Left lung (tissue), 10 donors: ENCODE measurements around the gene RAPGEF5. TPM values are rescaled to one million over a fixed set of nuclear protein-coding genes. Genes with fewer than 3 reads are reported as not detected.

ENCODE experiments used
- ATAC-seq: fragments of 200-7000 bp; cut with Tn5 transposase; one replicate; pipeline ENCODE4 v1.9.1; 2020; ENCODE audit warnings: moderate library complexity
- DNase-seq, 4 donors: peaks; one replicate each; pipeline ENCODE4 v3.0.0-alpha.2; 2013 to 2020
- H3K27ac ChIP-seq, 2 donors: fragments of 200-600 bp; sonication (generic) in 1 of 2; one replicate each; pipeline versions ENCODE4 v1.5.0 to v1.8.0; 2020 to 2021
- H3K27me3 ChIP-seq, 2 donors: fragments of 200-600 bp; sonication (generic) in 1 of 2; one replicate each; pipeline versions ENCODE4 v1.5.0 to v1.8.0; 2020 to 2021
- H3K36me3 ChIP-seq, 2 donors: fragments of 200-600 bp; sonication (generic) in 1 of 2; one replicate each; pipeline versions ENCODE4 v1.5.0 to v1.8.0; 2020 to 2021
- H3K4me1 ChIP-seq, 2 donors: fragments of 200-600 bp; one replicate each; pipeline ENCODE4 v1.8.0; 2021
- H3K4me3 ChIP-seq, 2 donors: fragments of 200-600 bp; sonication (generic) in 1 of 2; one replicate each; pipeline versions ENCODE4 v1.5.0 to v1.8.0; 2020 to 2021; ENCODE audit warnings: mild to moderate bottlenecking in 1 of 2
- H3K9me3 ChIP-seq, 2 donors: fragments of 200-600 bp; sonication (generic) in 1 of 2; one replicate each; pipeline versions ENCODE4 v1.5.0 to v1.8.0; 2020 to 2021
- CTCF ChIP-seq, 2 donors: fragments of 200-600 bp; sonication (generic) in 1 of 2; IDR thresholded peaks; one replicate each; pipeline versions ENCODE4 v1.5.0 to v1.8.0; 2021; ENCODE audit warnings: antibody characterized with exemption in 2 of 2
- intact Hi-C, 2 donors: fragments of 100-400 bp; cut with DNase I; formaldehyde crosslinking; loops; one replicate each; pipeline versions ENCODE4 v1.11.2 to v1.14.2; 2022
- polyA plus RNA-seq, 6 donors: library from polyadenylated mRNA; unstranded; fragments of 120-200 nt; gene quantifications; one replicate each; pipeline ENCODE4 v1.2.1, GENCODE V29; 2013; ENCODE audit not compliant: insufficient read length in 6 of 6
- total RNA-seq, 2 donors: library from RNA; stranded (reverse); fragmentation: NEBNext Ultra II Directional; extraction: Animal tissue kit (Norgen Biotek cat#: 25700); gene quantifications; one replicate each; pipeline ENCODE4 v1.2.1, GENCODE V29; 2021
- donor health status: DM: no; HTN: yes; CAD: no.
- donor health status: DM: no; HTN: no; CAD: no.

RAPGEF5 gene
- total and polyA plus RNA-seq, 8 donors, result 44.2 to 98.7 (median 81.7) TPM

- Histone ChIP-seq H3K9me3 (no peaks in the 10 kb centered on the region), H3K36me3 (no peaks in the 10 kb centered on the region), H3K27me3 (no peaks in the 10 kb centered on the region), H3K4me3 (no peak overlapping the region), H3K4me1 (no peaks in the 10 kb centered on the region), H3K27ac (no peak overlapping the region)
- DNase-seq (no peak), ATAC-seq (no peak)
- intact Hi-C loops, result no loop called here
- no peak for TF ChIP-seq CTCF (IDR thresholded peaks at IDR 0.05)
Observed at GRCh38 chr7:22326181-22326580, 30.8 kb downstream of the RAPGEF5 start.

GRCh38 chr7:22325671-22326070 lies 31.3 kb downstream of the RAPGEF5 start:
- no peaks in the 10 kb centered on the region for H3K9me3 ChIP-seq
- no peaks in the 10 kb centered on the region for H3K36me3 ChIP-seq
- H3K4me3 ChIP-seq, result no peak overlapping the region
- H3K27ac ChIP-seq, result no peak overlapping the region
- DNase-seq (no peak), ATAC-seq (no peak)
- no peaks in the 10 kb centered on the region for H3K4me1 ChIP-seq
- intact Hi-C loops, result no loop called here
- no peaks in the 10 kb centered on the region for H3K27me3 ChIP-seq
- no peak for TF ChIP-seq CTCF (IDR thresholded peaks at IDR 0.05)

- H3K4me3 ChIP-seq, result no peak overlapping the region
- DNase-seq (no peak), ATAC-seq (no peak)
- intact Hi-C loops, result no loop called here
- H3K27me3 ChIP-seq, result no peaks in the 10 kb centered on the region
- TF ChIP-seq CTCF (IDR thresholded peaks at IDR 0.05), result no peak
- no peaks in the 10 kb centered on the region for H3K9me3 ChIP-seq
- H3K36me3 ChIP-seq, result no peaks in the 10 kb centered on the region
- H3K4me1 ChIP-seq, result peaks cover 0 to 3% of the 10 kb centered on the region in 2 donors
- no peak overlapping the region for H3K27ac ChIP-seq
Observed at GRCh38 chr7:22323714-22324113, 33.2 kb downstream of the RAPGEF5 start.

- peaks cover 0 to 3% of the 10 kb centered on the region in 2 donors for H3K4me1 ChIP-seq
- ATAC-seq, result no peak
- no peak for TF ChIP-seq CTCF (IDR thresholded peaks at IDR 0.05)
- no peak overlapping the region for H3K27ac ChIP-seq
- intact Hi-C loops, result no loop called here
- H3K4me3 ChIP-seq, result no peak overlapping the region
- H3K36me3 ChIP-seq, result no peaks in the 10 kb centered on the region
- H3K9me3 ChIP-seq, result no peaks in the 10 kb centered on the region
- no peaks in the 10 kb centered on the region for H3K27me3 ChIP-seq
- no peak for DNase-seq
Observed at GRCh38 chr7:22320416-22320815, 36.5 kb downstream of the RAPGEF5 start.

- H3K36me3 ChIP-seq, result no peaks in the 10 kb centered on the region
- TF ChIP-seq CTCF (IDR thresholded peaks at IDR 0.05), result no peak
- DNase-seq (no peak), ATAC-seq (peak; percentile 80)
- no peak overlapping the region for H3K4me3 ChIP-seq
- H3K27ac ChIP-seq, result no peak overlapping the region
- no peaks in the 10 kb centered on the region for H3K27me3 ChIP-seq
- intact Hi-C loops, result no loop called here
- peaks cover 0 to 3% of the 10 kb centered on the region in 2 donors for H3K4me1 ChIP-seq
- H3K9me3 ChIP-seq, result no peaks in the 10 kb centered on the region
Observed at GRCh38 chr7:22319424-22320403, 37.2 kb downstream of the RAPGEF5 start.
